IMR-90 (cell line): Measurements from ENCODE around the gene GPR15.

Experiments used
- CEBPB ChIP-seq: IDR thresholded peaks from 2 replicates; pipeline ENCODE4 v1.6.1; 2012; ENCODE audit warnings: low read depth, low read length, improper control_type of control experiment
- CTCF ChIP-seq: conservative IDR thresholded peaks from 2 replicates; pipeline ENCODE4 v1.5.1; 2012; ENCODE audit warnings: mild to moderate bottlenecking, low read depth, low read length, improper control_type of control experiment
- MAFK ChIP-seq: IDR thresholded peaks from 2 replicates; pipeline ENCODE4 v1.6.1; 2012; ENCODE audit warnings: low read depth, low read length, improper control_type of control experiment
- POLR2A ChIP-seq: IDR thresholded peaks from 2 replicates; pipeline ENCODE4 v1.6.1; 2012; ENCODE audit warnings: mild to moderate bottlenecking, low read depth, low read length
- RAD21 ChIP-seq: IDR thresholded peaks from 2 replicates; pipeline ENCODE4 v1.6.1; 2012; ENCODE audit warnings: low read length, improper control_type of control experiment
- RFX5 ChIP-seq: IDR thresholded peaks from 2 replicates; pipeline ENCODE4 v1.8.0; 2012; ENCODE audit warnings: low read depth, mild to moderate bottlenecking, low read length, moderate library complexity
- SMC3 ChIP-seq: fragments of 150-350 bp; IDR thresholded peaks from 2 replicates; pipeline ENCODE4 v1.6.1; 2016; ENCODE audit warnings: low read depth, mild to moderate bottlenecking, antibody characterized with exemption, low read length, moderate library complexity

DNA sequence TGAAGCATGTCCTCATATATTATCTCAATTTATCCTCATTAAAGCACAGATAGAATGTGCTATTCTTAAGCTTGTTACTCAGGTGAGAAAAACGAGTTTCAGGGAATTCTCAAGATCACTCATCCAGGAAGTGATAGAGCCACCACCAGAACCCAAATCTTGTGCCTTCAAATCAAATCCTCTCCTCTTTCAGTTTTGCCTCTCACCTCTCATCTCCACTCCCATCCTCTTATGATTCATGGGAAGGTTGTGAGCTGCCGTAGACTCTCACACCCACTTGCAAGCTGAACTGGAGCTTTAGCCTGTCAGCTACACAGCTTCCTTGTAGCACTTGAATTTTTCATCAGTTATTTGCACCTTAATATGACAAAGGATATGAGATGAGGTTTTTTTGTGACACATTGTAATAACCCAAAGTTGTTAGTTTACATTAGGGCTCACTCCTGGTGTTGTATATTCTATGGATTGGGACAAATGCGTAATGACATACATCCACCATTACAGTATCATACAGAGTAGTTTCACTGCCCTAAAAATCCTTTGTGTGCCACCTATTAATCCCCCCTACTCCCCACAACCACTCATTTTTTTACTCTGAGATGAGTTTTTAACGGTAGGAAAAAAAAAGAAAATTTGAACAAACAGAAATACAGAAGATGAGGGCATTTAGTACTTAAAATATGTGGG is 25.7 kb downstream of the GPR15 start:
- TF ChIP-seq RFX5 (no peak), CTCF (no peak), MAFK (no peak), POLR2A (no peak), RAD21 (no peak), SMC3 (no peak), CEBPB (no peak)
